ENCODE data around the gene ARF6. TPM values are rescaled to one million over a fixed set of nuclear protein-coding genes. Genes with fewer than 3 reads are reported as not detected.

Gene ARF6
- polyA plus RNA-seq, 1 experiment: 21.8 TPM

GRCh38 chr14:49930720-49931119 lies 37.8 kb downstream of the ARF6 start:
- DNase-seq (ENCODE audit: low read depth): no peak
- ChIA-PET POLR2A (no interaction called here), CTCF (no interaction called here)
- Histone ChIP-seq H3K4me3 (ENCODE audit: low read depth, low read length) (no peak overlapping the region), H3K27me3 (ENCODE audit: control insufficient read depth, insufficient read depth, low read length) (no peaks in the 10 kb centered on the region), H3K36me3 (ENCODE audit: control insufficient read depth, insufficient read depth, low read length) (no peaks in the 10 kb centered on the region)
- no peak for TF ChIP-seq CTCF (IDR thresholded peaks at IDR 0.05; ENCODE audit: insufficient read depth, low read depth, low read length)

GRCh38 chr14:49931523-49931922 lies 38.6 kb downstream of the ARF6 start:
- ChIA-PET POLR2A (no interaction called here), CTCF (no interaction called here)
- Histone ChIP-seq H3K27me3 (ENCODE audit: control insufficient read depth, insufficient read depth, low read length) (no peaks in the 10 kb centered on the region), H3K4me3 (ENCODE audit: low read depth, low read length) (no peak overlapping the region), H3K36me3 (ENCODE audit: control insufficient read depth, insufficient read depth, low read length) (no peaks in the 10 kb centered on the region)
- no peak for TF ChIP-seq CTCF (IDR thresholded peaks at IDR 0.05; ENCODE audit: insufficient read depth, low read depth, low read length)
- DNase-seq (ENCODE audit: low read depth): no peak

- ChIA-PET CTCF (no interaction called here), POLR2A (no interaction called here)
- Histone ChIP-seq H3K27me3 (ENCODE audit: control insufficient read depth, insufficient read depth, low read length) (no peaks in the 10 kb centered on the region), H3K36me3 (ENCODE audit: control insufficient read depth, insufficient read depth, low read length) (no peaks in the 10 kb centered on the region), H3K4me3 (ENCODE audit: low read depth, low read length) (no peak overlapping the region)
- no peak for TF ChIP-seq CTCF (IDR thresholded peaks at IDR 0.05; ENCODE audit: insufficient read depth, low read depth, low read length)
- DNase-seq (ENCODE audit: low read depth): no peak
Measured at GRCh38 chr14:49933128-49933527, 40.2 kb downstream of the ARF6 start.

GRCh38 chr14:49933704-49934103 lies 40.8 kb downstream of the ARF6 start:
- H3K36me3 ChIP-seq (ENCODE audit: control insufficient read depth, insufficient read depth, low read length): no peaks in the 10 kb centered on the region
- no peak for TF ChIP-seq CTCF (IDR thresholded peaks at IDR 0.05; ENCODE audit: insufficient read depth, low read depth, low read length)
- ChIA-PET POLR2A (no interaction called here), CTCF (interaction anchor here (0.6 kb wide), 1 partner anchor 21 kb away, joined by 3 read pairs; no protein-coding TSS in a partner anchor)
- H3K27me3 ChIP-seq (ENCODE audit: control insufficient read depth, insufficient read depth, low read length): no peaks in the 10 kb centered on the region
- H3K4me3 ChIP-seq (ENCODE audit: low read depth, low read length): no peak overlapping the region
- no peak for DNase-seq (ENCODE audit: low read depth)

GRCh38 chr14:49934646-49935045 lies 41.8 kb downstream of the ARF6 start:
- CTCF ChIA-PET: no interaction called here
- DNase-seq (ENCODE audit: low read depth): no peak
- no peaks in the 10 kb centered on the region for H3K27me3 ChIP-seq (ENCODE audit: control insufficient read depth, insufficient read depth, low read length)
- no peak for TF ChIP-seq CTCF (IDR thresholded peaks at IDR 0.05; ENCODE audit: insufficient read depth, low read depth, low read length)
- no peaks in the 10 kb centered on the region for H3K36me3 ChIP-seq (ENCODE audit: control insufficient read depth, insufficient read depth, low read length)
- POLR2A ChIA-PET: no interaction called here
- no peak overlapping the region for H3K4me3 ChIP-seq (ENCODE audit: low read depth, low read length)
